Fibroblast of lung (primary cell): ENCODE results near the gene IL3. TPM values are rescaled to one million over a fixed set of nuclear protein-coding genes. Genes with fewer than 3 reads are reported as not detected.

Source experiments
- DNase-seq, 2 donors: peaks; one replicate each; pipeline versions ENCODE4 v3.0.0 to v3.0.0-alpha.2; 2010; ENCODE audit warnings: low read depth in 2 of 2
- H2AFZ ChIP-seq: 2 replicates; pipeline ENCODE4 v1.5.1; 2012; ENCODE audit warnings: low read length, control low read depth, inconsistent platforms
- H3K27ac ChIP-seq: 2 replicates; pipeline ENCODE4 v1.5.1; 2011; ENCODE audit warnings: low read length, control low read depth; ENCODE audit not compliant: insufficient read depth
- H3K27me3 ChIP-seq: 2 replicates; pipeline ENCODE4 v1.5.1; 2011; ENCODE audit warnings: mild to moderate bottlenecking, low read length; ENCODE audit not compliant: control insufficient read depth, insufficient read depth
- H3K36me3 ChIP-seq: 2 replicates; pipeline ENCODE4 v1.5.1; 2011; ENCODE audit warnings: low read length; ENCODE audit not compliant: control insufficient read depth, insufficient read depth
- H3K4me1 ChIP-seq: 2 replicates; pipeline ENCODE4 v1.5.1; 2011; ENCODE audit warnings: low read length; ENCODE audit not compliant: control insufficient read depth, insufficient read depth; ENCODE audit errors: extremely low read depth
- H3K4me2 ChIP-seq: 2 replicates; pipeline ENCODE4 v1.5.1; 2011; ENCODE audit warnings: low read length, control low read depth; ENCODE audit not compliant: insufficient read depth; ENCODE audit errors: extremely low read depth
- H3K4me3 ChIP-seq, 4 experiments: fragments of 200-600 bp in 1 of 4; sonication (generic) in 1 of 4; replicated peaks in 1 of 4; 2 replicates each; pipeline ENCODE4 v1.5.1; 2011 to 2016; ENCODE audit warnings: low read length in 4 of 4, low read depth in 3 of 4, mild to moderate bottlenecking in 3 of 4, control low read depth in 2 of 4, inconsistent platforms in 1 of 4, mixed read lengths in 1 of 4; ENCODE audit not compliant: insufficient read depth in 1 of 4; ENCODE audit errors: control extremely low read depth in 1 of 4
- H3K79me2 ChIP-seq: 2 replicates; pipeline ENCODE4 v1.5.1; 2012; ENCODE audit warnings: mild to moderate bottlenecking, low read length, inconsistent platforms; ENCODE audit not compliant: control insufficient read depth, insufficient read depth
- H3K9ac ChIP-seq: 2 replicates; pipeline ENCODE4 v1.5.1; 2011; ENCODE audit warnings: mild to moderate bottlenecking, low read length, control low read depth; ENCODE audit not compliant: insufficient read depth
- H3K9me3 ChIP-seq: 2 replicates; pipeline ENCODE4 v1.5.1; 2012; ENCODE audit warnings: low read depth, low read length; ENCODE audit not compliant: control insufficient read depth, insufficient read depth
- H4K20me1 ChIP-seq: 2 replicates; pipeline ENCODE4 v1.5.1; 2011; ENCODE audit warnings: low read length; ENCODE audit not compliant: control insufficient read depth, insufficient read depth; ENCODE audit errors: extremely low read depth
- EZH2 ChIP-seq: IDR thresholded peaks from 2 replicates; pipeline ENCODE4 v1.5.1; 2012; ENCODE audit warnings: low read length, control low read depth, mild to moderate bottlenecking; ENCODE audit errors: missing control alignments
- polyA plus RNA-seq, 2 donors: library from polyadenylated mRNA; depleted of rRNA in 1 of 2; stranded (reverse) in 1 of 2; unstranded in 1 of 2; fragments of >200 nt; gene quantifications; 2 replicates each; pipeline ENCODE4 v1.2.1, GENCODE V29; 2011 to 2012; ENCODE audit warnings: missing spikeins in 1 of 2
- total RNA-seq: library from RNA; depleted of rRNA; stranded (reverse); fragments of >200 nt; gene quantifications from 2 replicates; pipeline ENCODE4 v1.2.1, GENCODE V29; 2014
- TF ChIP-seq, protein P1 (sequence below), 2 donors: IDR thresholded peaks in 1 of 2; conservative IDR thresholded peaks in 1 of 2; 1 replicate in 1 of 2; 2 replicates in 1 of 2; pipeline ENCODE4 v1.5.1; 2011 to 2012; ENCODE audit warnings: low read length in 2 of 2, control low read depth in 1 of 2, inconsistent platforms in 1 of 2, low read depth in 1 of 2, mild to moderate bottlenecking in 1 of 2

Gene IL3
- total and polyA plus RNA-seq, 2 donors (not counting 1 experiment from before 2014, with no cell fraction given) = not detected

DNA sequence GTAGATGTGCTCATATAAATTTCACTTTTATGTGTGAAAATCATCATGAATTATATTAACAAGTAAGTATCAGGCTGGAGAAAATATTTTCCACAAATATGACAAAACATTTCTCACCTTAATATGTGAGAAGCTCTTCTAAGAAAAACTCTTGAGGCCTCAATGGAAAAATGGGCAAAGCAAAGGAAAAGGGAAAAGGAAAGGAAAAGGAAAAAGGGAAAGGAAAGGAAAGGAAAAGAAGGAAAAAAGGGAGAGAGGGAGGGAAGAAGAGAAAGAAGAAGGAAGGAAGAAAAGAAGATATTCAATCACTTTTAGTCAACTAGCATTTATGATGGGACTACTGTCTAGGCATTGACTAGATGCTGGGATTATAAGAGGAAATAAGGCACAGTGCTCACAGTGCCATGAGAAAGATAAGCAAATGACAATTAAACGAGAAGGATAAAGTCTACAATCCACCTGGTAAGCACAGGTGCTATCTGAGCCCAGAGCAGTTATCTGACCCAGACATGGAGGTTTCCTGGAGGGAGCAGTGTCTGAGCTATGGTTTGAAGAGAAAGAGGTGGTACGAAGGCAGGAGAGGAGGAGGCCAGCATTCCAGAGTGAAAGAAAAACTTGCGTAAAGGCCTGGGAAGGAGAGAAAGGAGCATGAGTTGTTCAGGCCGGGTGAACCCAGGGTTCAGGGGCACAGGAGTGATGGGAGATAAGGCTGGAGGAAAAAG is 30.7 kb upstream of the IL3 start:
- no peak for TF ChIP-seq EZH2
- TF ChIP-seq, protein P1, sequence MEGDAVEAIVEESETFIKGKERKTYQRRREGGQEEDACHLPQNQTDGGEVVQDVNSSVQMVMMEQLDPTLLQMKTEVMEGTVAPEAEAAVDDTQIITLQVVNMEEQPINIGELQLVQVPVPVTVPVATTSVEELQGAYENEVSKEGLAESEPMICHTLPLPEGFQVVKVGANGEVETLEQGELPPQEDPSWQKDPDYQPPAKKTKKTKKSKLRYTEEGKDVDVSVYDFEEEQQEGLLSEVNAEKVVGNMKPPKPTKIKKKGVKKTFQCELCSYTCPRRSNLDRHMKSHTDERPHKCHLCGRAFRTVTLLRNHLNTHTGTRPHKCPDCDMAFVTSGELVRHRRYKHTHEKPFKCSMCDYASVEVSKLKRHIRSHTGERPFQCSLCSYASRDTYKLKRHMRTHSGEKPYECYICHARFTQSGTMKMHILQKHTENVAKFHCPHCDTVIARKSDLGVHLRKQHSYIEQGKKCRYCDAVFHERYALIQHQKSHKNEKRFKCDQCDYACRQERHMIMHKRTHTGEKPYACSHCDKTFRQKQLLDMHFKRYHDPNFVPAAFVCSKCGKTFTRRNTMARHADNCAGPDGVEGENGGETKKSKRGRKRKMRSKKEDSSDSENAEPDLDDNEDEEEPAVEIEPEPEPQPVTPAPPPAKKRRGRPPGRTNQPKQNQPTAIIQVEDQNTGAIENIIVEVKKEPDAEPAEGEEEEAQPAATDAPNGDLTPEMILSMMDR (conservative IDR thresholded peaks at IDR 0.05 in 1 of 2, IDR thresholded peaks at IDR 0.05 in 1 of 2; ENCODE audit: low read depth in 1 of 2, low read length in 2 of 2) = no peak
- H3K4me2 ChIP-seq = no peak overlapping the region
- no peaks in the 10 kb centered on the region for H3K4me1 ChIP-seq
- H3K79me2 ChIP-seq = no peaks in the 10 kb centered on the region
- no peak overlapping the region for H2AFZ ChIP-seq
- no peak overlapping the region for H3K9ac ChIP-seq
- H3K4me3 ChIP-seq = no peak overlapping the region
- no peaks in the 10 kb centered on the region for H3K9me3 ChIP-seq
- H3K27me3 ChIP-seq = peaks cover 12% of the 10 kb centered on the region
- no peak for DNase-seq
- no peaks in the 10 kb centered on the region for H4K20me1 ChIP-seq
- H3K36me3 ChIP-seq = no peaks in the 10 kb centered on the region
- H3K27ac ChIP-seq = no peak overlapping the region

DNA sequence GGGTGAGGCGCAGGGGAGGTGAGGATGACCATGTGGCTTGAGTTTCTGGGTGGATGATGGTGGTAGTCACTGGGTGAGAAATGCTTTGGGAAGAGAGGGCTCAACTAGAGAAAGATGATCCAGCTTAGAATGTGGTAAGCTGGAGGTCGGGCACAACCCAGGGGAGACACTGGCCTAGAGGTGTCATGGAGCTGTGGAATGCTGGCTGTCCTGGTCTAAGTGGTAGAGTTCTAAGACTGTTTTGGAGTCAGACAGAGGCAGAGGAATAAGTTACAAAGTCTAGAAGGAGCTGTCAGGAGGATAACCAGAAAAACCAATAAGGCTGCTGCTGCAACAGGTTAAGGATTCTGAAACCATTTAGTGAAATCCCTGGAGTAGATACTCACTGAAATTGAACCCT is 29.8 kb upstream of the IL3 start:
- peaks cover 12% of the 10 kb centered on the region for H3K27me3 ChIP-seq
- no peaks in the 10 kb centered on the region for H4K20me1 ChIP-seq
- no peak overlapping the region for H3K27ac ChIP-seq
- H3K79me2 ChIP-seq = no peaks in the 10 kb centered on the region
- TF ChIP-seq EZH2 = no peak
- TF ChIP-seq, protein P1 (conservative IDR thresholded peaks at IDR 0.05 in 1 of 2, IDR thresholded peaks at IDR 0.05 in 1 of 2; ENCODE audit: low read depth in 1 of 2, low read length in 2 of 2) = no peak
- no peak overlapping the region for H3K9ac ChIP-seq
- H3K36me3 ChIP-seq = no peaks in the 10 kb centered on the region
- no peak overlapping the region for H2AFZ ChIP-seq
- no peak for DNase-seq
- no peaks in the 10 kb centered on the region for H3K9me3 ChIP-seq
- H3K4me2 ChIP-seq = no peak overlapping the region
- H3K4me3 ChIP-seq = no peak overlapping the region
- no peaks in the 10 kb centered on the region for H3K4me1 ChIP-seq

DNA sequence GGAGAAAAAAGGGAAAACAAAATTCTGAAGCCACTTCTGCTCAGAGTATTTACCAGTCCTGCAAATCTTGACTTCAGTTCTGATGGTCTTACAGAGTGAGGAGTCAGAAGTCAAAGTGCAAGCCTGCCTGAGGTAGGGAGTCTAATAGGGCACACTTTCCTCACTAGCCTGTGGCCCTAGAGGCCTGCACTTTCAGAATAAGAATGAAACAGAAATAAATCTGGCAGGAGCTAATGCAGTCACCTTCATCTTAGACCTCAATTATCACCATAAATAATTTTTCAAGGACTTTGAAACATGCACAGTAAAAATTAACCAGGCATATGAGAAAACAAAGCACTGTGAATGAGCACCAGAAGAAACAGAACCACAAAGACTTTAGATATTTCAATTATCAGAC is 28.3 kb upstream of the IL3 start:
- no peaks in the 10 kb centered on the region for H3K9me3 ChIP-seq
- DNase-seq = no peak
- H4K20me1 ChIP-seq = no peaks in the 10 kb centered on the region
- H3K79me2 ChIP-seq = no peaks in the 10 kb centered on the region
- no peaks in the 10 kb centered on the region for H3K4me1 ChIP-seq
- peaks cover 12% of the 10 kb centered on the region for H3K27me3 ChIP-seq
- no peaks in the 10 kb centered on the region for H3K36me3 ChIP-seq
- no peak overlapping the region for H2AFZ ChIP-seq
- no peak overlapping the region for H3K9ac ChIP-seq
- no peak overlapping the region for H3K27ac ChIP-seq
- no peak overlapping the region for H3K4me3 ChIP-seq
- TF ChIP-seq EZH2 = no peak
- TF ChIP-seq, protein P1 (conservative IDR thresholded peaks at IDR 0.05 in 1 of 2, IDR thresholded peaks at IDR 0.05 in 1 of 2; ENCODE audit: low read depth in 1 of 2, low read length in 2 of 2) = no peak
- no peak overlapping the region for H3K4me2 ChIP-seq
